Measurements from ENCODE around the gene ZBTB32.

The ZBTB32 gene

GRCh38 chr19:35755131-35755549 is 50.8 kb downstream of the ZBTB32 start:
- DNase-seq: no peak

- peak; percentile 77 for DNase-seq
Observed at GRCh38 chr19:35755550-35756376, 51.4 kb downstream of the ZBTB32 start.

- DNase-seq: no peak
Observed at GRCh38 chr19:35756377-35757230, 52.2 kb downstream of the ZBTB32 start, which contains the start of gene HSPB6. Gene HSPB6 (minus strand): TSS chr19:35757029. CDS start chr19:35757008, 21 bp downstream.

GRCh38 chr19:35757231-35757748 is 52.9 kb downstream of the ZBTB32 start:
- no peak for DNase-seq

GRCh38 chr19:35757749-35758608 is 53.6 kb downstream of the ZBTB32 start, which contains the start of gene PROSER3:
Gene PROSER3 (plus strand): TSS chr19:35758176. CDS start chr19:35758216, 40 bp downstream.
- peak; percentile 97 for DNase-seq

- DNase-seq: no peak
Observed at GRCh38 chr19:35759697-35760096, 55.3 kb downstream of the ZBTB32 start.

- no peak for DNase-seq
Observed at GRCh38 chr19:35760711-35761349, 56.5 kb downstream of the ZBTB32 start.

- no peak for DNase-seq
Observed at GRCh38 chr19:35764432-35765315, 60.3 kb downstream of the ZBTB32 start.

All from activated CD8-positive, alpha-beta memory T cell treated with anti-CD3 and anti-CD28 coated beads for 24 hours (primary cell).